CD8-positive, alpha-beta memory T cell (primary cell): Measurements from ENCODE around the gene PPP1R37. TPM values are rescaled to one million over a fixed set of nuclear protein-coding genes. Genes with fewer than 3 reads are reported as not detected.
A peak's percentile ranks its signal among the peaks of the same experiment; 100 is the strongest.

Experiments
- CTCF ChIA-PET: fragments of 350-600 bp; sonication (Branson Sonifier 250); formaldehyde crosslinking; loops from one replicate; lab custom pipeline; 2021; ENCODE audit warnings: antibody characterized with exemption; lab: Charles Lee
- POLR2A ChIA-PET: fragments of 350-600 bp; sonication (Branson Sonifier 250); formaldehyde crosslinking; loops from one replicate; lab custom pipeline; 2021; ENCODE audit warnings: antibody characterized with exemption; lab: Charles Lee
- DNase-seq, 5 donors: peaks; one replicate each; pipeline versions ENCODE4 v3.0.0 to v3.0.0-alpha.2; 2020 to 2022; ENCODE audit warnings: mixed read lengths in 1 of 5
- H3K27ac ChIP-seq: one replicate; pipeline ENCODE4 v1.7.0; 2013; ENCODE audit warnings: low read depth, mild to moderate bottlenecking, low read length, moderate library complexity
- H3K27me3 ChIP-seq: 2 replicates; pipeline ENCODE4 v1.7.0; 2013; ENCODE audit warnings: low read length, mild to moderate bottlenecking; ENCODE audit not compliant: insufficient read depth, poor library complexity, severe bottlenecking
- H3K36me3 ChIP-seq: 2 replicates; pipeline ENCODE4 v1.7.0; 2013; ENCODE audit warnings: mild to moderate bottlenecking, low read length, moderate library complexity; ENCODE audit not compliant: insufficient read depth
- H3K4me1 ChIP-seq: 2 replicates; pipeline ENCODE4 v1.7.0; 2013; ENCODE audit warnings: mild to moderate bottlenecking, low read length, moderate library complexity; ENCODE audit not compliant: insufficient read depth
- H3K4me3 ChIP-seq: 2 replicates; pipeline ENCODE4 v1.7.0; 2013; ENCODE audit warnings: mild to moderate bottlenecking, low read length
- H3K9me3 ChIP-seq: 2 replicates; pipeline ENCODE4 v1.7.0; 2013; ENCODE audit warnings: mild to moderate bottlenecking, low read length
- H3K27ac Mint-ChIP-seq, 8 donors: one replicate each; pipeline ENCODE4 v1.8.0; 2020 to 2021; ENCODE audit warnings: mixed read lengths in 8 of 8, mild to moderate bottlenecking in 6 of 8, inconsistent platforms in 3 of 8, moderate library complexity in 3 of 8
- H3K27me3 Mint-ChIP-seq, 2 donors: one replicate each; pipeline ENCODE4 v1.8.0; 2020 to 2021; ENCODE audit warnings: mixed read lengths in 2 of 2, mild to moderate bottlenecking in 1 of 2, moderate library complexity in 1 of 2
- H3K36me3 Mint-ChIP-seq, 3 donors: one replicate each; pipeline ENCODE4 v1.8.0; 2020 to 2021; ENCODE audit warnings: mixed read lengths in 3 of 3, inconsistent platforms in 1 of 3, mild to moderate bottlenecking in 1 of 3
- H3K4me1 Mint-ChIP-seq, 3 donors: one replicate each; pipeline ENCODE4 v1.8.0; 2020 to 2021; ENCODE audit warnings: mixed read lengths in 3 of 3, inconsistent platforms in 1 of 3, mild to moderate bottlenecking in 1 of 3
- H3K4me3 Mint-ChIP-seq, 7 donors: one replicate each; pipeline ENCODE4 v1.8.0; 2020 to 2021; ENCODE audit warnings: mixed read lengths in 7 of 7, mild to moderate bottlenecking in 6 of 7, moderate library complexity in 4 of 7, inconsistent platforms in 2 of 7
- H3K9me3 Mint-ChIP-seq, 5 donors: one replicate each; pipeline ENCODE4 v1.8.0; 2020 to 2022; ENCODE audit warnings: mixed read lengths in 5 of 5, mild to moderate bottlenecking in 3 of 5, moderate library complexity in 2 of 5, inconsistent platforms in 1 of 5
- polyA plus RNA-seq: library from polyadenylated mRNA; unstranded; fragments of 300-500 nt; fragmentation: Illumina TruSeq; gene quantifications from one replicate; pipeline ENCODE4 v1.2.3, GENCODE V29; 2021
- total RNA-seq, 2 experiments: library from RNA; stranded (reverse); gene quantifications; one replicate each; pipeline ENCODE4 v1.2.3, GENCODE V29; 2021

The PPP1R37 gene
- total and polyA plus RNA-seq, 3 experiments from 2014 or later: 0.79 to 18.3 (median 17.8) TPM

- no peaks in the 10 kb centered on the region for H3K27me3 Mint-ChIP-seq
- H3K4me3 Mint-ChIP-seq: no peak overlapping the region
- Histone ChIP-seq H3K27ac (no peak overlapping the region), H3K4me3 (no peak overlapping the region), H3K4me1 (peaks cover 8% of the 10 kb centered on the region), H3K36me3 (peaks cover under 1% of the 10 kb centered on the region), H3K27me3 (no peaks in the 10 kb centered on the region), H3K9me3 (no peaks in the 10 kb centered on the region)
- peaks cover 0 to 6% (median 6%) of the 10 kb centered on the region in 3 donors for H3K36me3 Mint-ChIP-seq
- CTCF ChIA-PET: interaction anchor here (0.8 to 3.9 kb wide), 5 partner anchors 8 to 198 kb away, joined by 3 to 16 read pairs (median 3); partner anchors contain the start of genes BLOC1S3, RELB and TRAPPC6A
- no peak for DNase-seq
- H3K9me3 Mint-ChIP-seq: peaks cover 0 to 7% (median 0%) of the 10 kb centered on the region in 5 donors
- POLR2A ChIA-PET: interaction anchor here (1.1 kb wide), 1 partner anchor 9 kb away, joined by 4 read pairs; the partner anchor contains the start of genes BLOC1S3 and TRAPPC6A
- peaks cover 19 to 24% (median 20%) of the 10 kb centered on the region in 3 donors for H3K4me1 Mint-ChIP-seq
- peak overlapping the region in 2 of 8 donors; percentile 12 to 18 for H3K27ac Mint-ChIP-seq
Measured at GRCh38 chr19:45186509-45187334, 93.7 kb downstream of the PPP1R37 start.

GRCh38 chr19:45187421-45188100 lies 94.6 kb downstream of the PPP1R37 start:
- H3K27ac Mint-ChIP-seq: peak overlapping the region in 4 of 8 donors; percentile 12 to 94 (median 46)
- H3K4me1 Mint-ChIP-seq: peaks cover 17 to 22% (median 17%) of the 10 kb centered on the region in 3 donors
- ChIA-PET CTCF (interaction anchor here (0.8 to 3.9 kb wide), 5 partner anchors 9 to 199 kb away, joined by 3 to 16 read pairs (median 3); partner anchors contain the start of genes BLOC1S3, RELB and TRAPPC6A), POLR2A (interaction anchor here (1.1 kb wide), 1 partner anchor 9 kb away, joined by 4 read pairs; the partner anchor contains the start of genes BLOC1S3 and TRAPPC6A)
- no peaks in the 10 kb centered on the region for H3K27me3 ChIP-seq
- DNase-seq: peak in 2 of 5 donors; percentile 45 to 56
- peaks cover 7% of the 10 kb centered on the region for H3K4me1 ChIP-seq
- peak overlapping the region in 1 of 7 donors; percentile 25 for H3K4me3 Mint-ChIP-seq
- H3K36me3 ChIP-seq: no peaks in the 10 kb centered on the region
- no peaks in the 10 kb centered on the region for H3K9me3 ChIP-seq
- H3K36me3 Mint-ChIP-seq: peaks cover 1 to 6% (median 4%) of the 10 kb centered on the region in 3 donors
- no peak overlapping the region for H3K4me3 ChIP-seq
- H3K27me3 Mint-ChIP-seq: no peaks in the 10 kb centered on the region
- peaks cover 0 to 7% (median 0%) of the 10 kb centered on the region in 5 donors for H3K9me3 Mint-ChIP-seq
- no peak overlapping the region for H3K27ac ChIP-seq

DNA sequence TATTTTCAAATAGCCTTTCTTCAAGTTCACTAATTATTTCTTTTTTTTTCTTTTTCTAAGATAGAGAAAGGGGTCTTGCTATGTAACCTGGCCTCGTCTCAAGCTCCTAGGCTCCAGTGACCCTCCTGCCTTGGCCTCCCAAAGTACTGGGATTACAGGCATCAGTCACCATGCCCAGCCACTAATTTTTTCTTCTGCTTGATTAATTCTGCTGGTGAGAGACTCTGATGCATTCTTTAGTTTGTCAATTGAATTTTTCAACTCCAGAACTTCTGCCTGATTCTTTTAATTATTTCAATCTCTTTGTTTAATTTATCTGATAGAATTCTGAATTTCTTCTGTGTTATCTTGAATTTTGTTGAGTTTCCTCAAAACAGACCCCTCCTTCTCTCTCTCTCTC lies 97.0 kb downstream of the PPP1R37 start:
- no peak for DNase-seq
- H3K27me3 ChIP-seq: no peaks in the 10 kb centered on the region
- H3K9me3 ChIP-seq: no peaks in the 10 kb centered on the region
- Mint-ChIP-seq H3K4me3 (no peak overlapping the region), H3K27ac (no peak overlapping the region), H3K9me3 (peaks cover 0 to 7% (median 0%) of the 10 kb centered on the region in 5 donors), H3K27me3 (no peaks in the 10 kb centered on the region), H3K4me1 (peaks cover 9 to 11% (median 10%) of the 10 kb centered on the region in 3 donors), H3K36me3 (peaks cover 0 to 6% (median 4%) of the 10 kb centered on the region in 3 donors)
- ChIA-PET CTCF (interaction anchor here (3.9 kb wide), 1 partner anchor 12 kb away, joined by 16 read pairs; the partner anchor contains the start of genes BLOC1S3 and TRAPPC6A), POLR2A (no interaction called here)
- peaks cover 7% of the 10 kb centered on the region for H3K4me1 ChIP-seq
- no peak overlapping the region for H3K27ac ChIP-seq
- H3K4me3 ChIP-seq: no peak overlapping the region
- H3K36me3 ChIP-seq: no peaks in the 10 kb centered on the region

DNA sequence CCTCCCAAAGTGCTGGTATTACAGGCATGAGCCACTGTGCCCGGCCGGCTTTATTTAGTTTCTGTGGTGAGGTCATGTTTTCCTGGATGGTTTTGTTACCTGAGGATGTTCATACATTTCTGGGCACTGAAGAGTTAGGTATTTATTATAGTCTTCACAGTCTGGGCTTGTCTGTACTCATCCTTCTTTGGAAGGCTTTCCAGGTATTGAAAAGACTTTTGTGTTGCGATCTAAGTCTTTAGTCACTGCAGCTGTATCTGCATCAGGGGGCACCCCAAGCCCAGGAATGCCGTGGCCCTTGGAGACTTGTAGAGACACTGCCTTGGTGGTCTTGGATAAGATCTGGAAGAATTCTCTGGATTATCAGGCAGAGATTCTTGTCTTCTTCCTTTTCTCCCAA lies 98.4 kb downstream of the PPP1R37 start:
- H3K27ac ChIP-seq: no peak overlapping the region
- Mint-ChIP-seq H3K4me3 (no peak overlapping the region), H3K27ac (peak overlapping the region in 1 of 8 donors; percentile 65), H3K9me3 (peaks cover 0 to 7% (median 0%) of the 10 kb centered on the region in 5 donors), H3K4me1 (peaks cover 5 to 7% (median 5%) of the 10 kb centered on the region in 3 donors), H3K36me3 (peaks cover 0 to 6% (median 4%) of the 10 kb centered on the region in 3 donors), H3K27me3 (no peaks in the 10 kb centered on the region)
- no peak overlapping the region for H3K4me3 ChIP-seq
- H3K4me1 ChIP-seq: peaks cover 7% of the 10 kb centered on the region
- POLR2A ChIA-PET: no interaction called here
- no peak for DNase-seq
- no peaks in the 10 kb centered on the region for H3K9me3 ChIP-seq
- CTCF ChIA-PET: no interaction called here
- H3K36me3 ChIP-seq: no peaks in the 10 kb centered on the region
- no peaks in the 10 kb centered on the region for H3K27me3 ChIP-seq

DNA sequence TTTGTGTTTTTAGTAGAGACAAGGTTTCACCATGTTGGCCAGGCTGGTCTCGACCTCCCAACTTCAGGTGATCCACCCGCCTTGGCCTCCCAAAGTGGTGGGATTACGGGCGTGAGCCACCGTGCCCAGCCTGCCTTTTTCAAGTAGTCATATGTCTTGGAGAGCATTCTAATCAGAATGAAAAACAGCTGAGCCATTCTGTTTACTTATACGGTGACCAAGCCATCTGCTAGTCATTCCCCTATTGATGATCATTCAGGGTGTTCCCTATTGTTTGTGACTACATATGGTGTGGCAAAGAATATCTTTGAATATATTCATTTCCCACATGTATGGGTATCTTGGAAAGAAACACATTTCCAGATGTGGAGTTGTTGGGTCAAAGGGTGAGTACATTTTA lies 102.8 kb downstream of the PPP1R37 start:
- no peak overlapping the region for H3K4me3 Mint-ChIP-seq
- peaks cover 0 to 4% (median 0%) of the 10 kb centered on the region in 3 donors for H3K36me3 Mint-ChIP-seq
- no peaks in the 10 kb centered on the region for H3K4me1 ChIP-seq
- no peaks in the 10 kb centered on the region for H3K4me1 Mint-ChIP-seq
- ChIA-PET CTCF (no interaction called here), POLR2A (no interaction called here)
- H3K36me3 ChIP-seq: no peaks in the 10 kb centered on the region
- no peak overlapping the region for H3K27ac Mint-ChIP-seq
- no peak overlapping the region for H3K27ac ChIP-seq
- no peaks in the 10 kb centered on the region for H3K9me3 ChIP-seq
- no peaks in the 10 kb centered on the region for H3K9me3 Mint-ChIP-seq
- H3K27me3 Mint-ChIP-seq: peaks cover 0 to 6% of the 10 kb centered on the region in 2 donors
- no peak overlapping the region for H3K4me3 ChIP-seq
- no peak for DNase-seq
- no peaks in the 10 kb centered on the region for H3K27me3 ChIP-seq

Other genes starting within 250 kb of the PPP1R37 start
- under 1 TPM; 0.22 to 0.66 TPM for gene NECTIN2, start 246.9 kb upstream of the PPP1R37 start, total RNA-seq
- 0.47 TPM for gene NECTIN2, start 246.9 kb upstream of the PPP1R37 start, polyA plus RNA-seq
- 100 to 1,000 TPM; 211 to 218 TPM for gene TOMM40, start 201.9 kb upstream of the PPP1R37 start, total RNA-seq
- gene TOMM40, start 201.9 kb upstream of the PPP1R37 start, polyA plus RNA-seq: 41.4 TPM
- gene APOE, start 187.4 kb upstream of the PPP1R37 start, total RNA-seq: 1 to 10 TPM; 4.5 TPM
- not detected for gene APOE, start 187.4 kb upstream of the PPP1R37 start, polyA plus RNA-seq
- gene APOC1, start 178.6 kb upstream of the PPP1R37 start, total RNA-seq: 1 to 10 TPM; 4.6 to 5.7 TPM
- not detected for gene APOC1, start 178.6 kb upstream of the PPP1R37 start, polyA plus RNA-seq
- gene APOC4, start 150.9 kb upstream of the PPP1R37 start, total RNA-seq: not detected
- gene APOC4, start 150.9 kb upstream of the PPP1R37 start, polyA plus RNA-seq: not detected
- not detected for gene APOC2, start 147.1 kb upstream of the PPP1R37 start, total RNA-seq
- not detected for gene APOC2, start 147.1 kb upstream of the PPP1R37 start, polyA plus RNA-seq
- 10 to 100 TPM; 78.6 to 82.5 TPM for gene CLPTM1, start 137.8 kb upstream of the PPP1R37 start, total RNA-seq
- 27.5 TPM for gene CLPTM1, start 137.8 kb upstream of the PPP1R37 start, polyA plus RNA-seq
- 10 to 100 TPM; 53.4 to 57.4 TPM for gene RELB, start 91.7 kb upstream of the PPP1R37 start, total RNA-seq
- gene RELB, start 91.7 kb upstream of the PPP1R37 start, polyA plus RNA-seq: 22.7 TPM
- gene CLASRP, start 54.1 kb upstream of the PPP1R37 start, total RNA-seq: 10 to 100 TPM; 75.5 to 84.1 TPM
- 7.9 TPM for gene CLASRP, start 54.1 kb upstream of the PPP1R37 start, polyA plus RNA-seq
- gene ZNF296, start 16.7 kb upstream of the PPP1R37 start, total RNA-seq: 1 to 10 TPM; 7.9 to 8.5 TPM
- 6.7 TPM for gene ZNF296, start 16.7 kb upstream of the PPP1R37 start, polyA plus RNA-seq
- 10 to 100 TPM; 51.6 TPM for gene GEMIN7, start 13.9 kb upstream of the PPP1R37 start, total RNA-seq
- gene GEMIN7, start 13.9 kb upstream of the PPP1R37 start, polyA plus RNA-seq: 93.5 TPM
- gene NKPD1, start 67.8 kb downstream of the PPP1R37 start, total RNA-seq: under 1 TPM; 0.13 to 0.18 TPM
- gene NKPD1, start 67.8 kb downstream of the PPP1R37 start, polyA plus RNA-seq: 0.20 TPM
- 10 to 100 TPM; 22.7 to 24.3 TPM for gene TRAPPC6A, start 85.1 kb downstream of the PPP1R37 start, total RNA-seq
- gene TRAPPC6A, start 85.1 kb downstream of the PPP1R37 start, polyA plus RNA-seq: 151 TPM
- gene BLOC1S3, start 85.6 kb downstream of the PPP1R37 start, total RNA-seq: 10 to 100 TPM; 12.4 TPM
- gene BLOC1S3, start 85.6 kb downstream of the PPP1R37 start, polyA plus RNA-seq: 19.9 TPM
- not detected for gene EXOC3L2, start 152.2 kb downstream of the PPP1R37 start, total RNA-seq
- not detected for gene EXOC3L2, start 152.2 kb downstream of the PPP1R37 start, polyA plus RNA-seq
- 10 to 100 TPM; 20.2 to 21.2 TPM for gene MARK4, start 158.1 kb downstream of the PPP1R37 start, total RNA-seq
- 2.6 TPM for gene MARK4, start 158.1 kb downstream of the PPP1R37 start, polyA plus RNA-seq
- gene CKM, start 229.7 kb downstream of the PPP1R37 start, total RNA-seq: not detected
- gene CKM, start 229.7 kb downstream of the PPP1R37 start, polyA plus RNA-seq: 0.13 TPM
- not detected for gene KLC3, start 247.6 kb downstream of the PPP1R37 start, total RNA-seq
- not detected for gene KLC3, start 247.6 kb downstream of the PPP1R37 start, polyA plus RNA-seq